HL-60 (cell line): ENCODE results near the gene MRPL21.

Experiments
- DNase-seq, 2 experiments: peaks; one replicate each; pipeline ENCODE4 v3.0.0-alpha.2; 2010 to 2020; ENCODE audit warnings: low read depth in 1 of 2, low spot score in 1 of 2
- H3K27ac ChIP-seq: fragments of 250-450 bp; sonication (Bioruptor Pico); replicated peaks from 2 replicates; pipeline ENCODE4 v1.5.1; 2020; ENCODE audit warnings: mild to moderate bottlenecking, moderate library complexity
- H3K27me3 ChIP-seq: fragments of 250-450 bp; sonication (Bioruptor Pico); 2 replicates; pipeline ENCODE4 v1.5.1; 2021; ENCODE audit warnings: mild to moderate bottlenecking, moderate library complexity; ENCODE audit not compliant: insufficient read depth, poor library complexity, severe bottlenecking
- H3K4me3 ChIP-seq: replicated peaks from 2 replicates; pipeline ENCODE4 v1.5.1; 2011; ENCODE audit warnings: mild to moderate bottlenecking, control low read depth, low read length; ENCODE audit not compliant: insufficient read depth
- CTCF ChIP-seq: IDR thresholded peaks from one replicate; pipeline ENCODE4 v1.5.1; 2011; ENCODE audit warnings: low read length, control low read depth, inconsistent platforms; ENCODE audit not compliant: insufficient read depth
- GABPA ChIP-seq: IDR thresholded peaks from 2 replicates; pipeline ENCODE4 v1.6.1; 2012; ENCODE audit warnings: low read depth
- POLR2AphosphoS5 ChIP-seq: IDR thresholded peaks from 2 replicates; pipeline ENCODE4 v1.6.1; 2012; ENCODE audit warnings: low read depth
- REST ChIP-seq: IDR thresholded peaks from 2 replicates; pipeline ENCODE4 v1.6.1; 2012; ENCODE audit warnings: low read depth; ENCODE audit not compliant: insufficient replicate concordance
- SPI1 ChIP-seq: IDR thresholded peaks from 2 replicates; pipeline ENCODE4 v1.6.1; 2012; ENCODE audit warnings: low read depth, mild to moderate bottlenecking, borderline replicate concordance

MRPL21 gene

GRCh38 chr11:68946416-68947090 is 42.9 kb upstream of the MRPL21 start:
- no peaks in the 10 kb centered on the region for H3K27me3 ChIP-seq
- TF ChIP-seq POLR2AphosphoS5 (no peak), CTCF (no peak), GABPA (no peak), SPI1 (no peak), REST (no peak)
- H3K4me3 ChIP-seq: no peak overlapping the region
- DNase-seq: no peak
- H3K27ac ChIP-seq: no peak overlapping the region

GRCh38 chr11:68942751-68943271 is 39.2 kb upstream of the MRPL21 start:
- Histone ChIP-seq H3K27me3 (no peaks in the 10 kb centered on the region), H3K4me3 (no peak overlapping the region), H3K27ac (peak overlapping the region; percentile 62)
- peak; percentile 44; the same call in 1 of the 2 replicates for TF ChIP-seq SPI1
- no peak for TF ChIP-seq REST
- no peak for TF ChIP-seq CTCF
- no peak for TF ChIP-seq GABPA
- TF ChIP-seq POLR2AphosphoS5: no peak
- DNase-seq: peak in 1 of 2 experiments; percentile 66

- Histone ChIP-seq H3K27ac (peak overlapping the region; percentile 62), H3K27me3 (no peaks in the 10 kb centered on the region), H3K4me3 (no peak overlapping the region)
- no peak for DNase-seq
- no peak for TF ChIP-seq REST
- no peak for TF ChIP-seq CTCF
- no peak for TF ChIP-seq SPI1
- no peak for TF ChIP-seq POLR2AphosphoS5
- TF ChIP-seq GABPA: no peak
Observed at GRCh38 chr11:68942095-68942620, 38.5 kb upstream of the MRPL21 start.
